H9 (cell line): ENCODE results near the gene ST6GALNAC3. TPM values are rescaled to one million over a fixed set of nuclear protein-coding genes. Genes with fewer than 3 reads are reported as not detected.

Experiments used
- DNase-seq: peaks from one replicate; pipeline ENCODE4 v3.0.0-alpha.2; 2017
- H2AFZ ChIP-seq: one replicate; pipeline ENCODE4 v1.6.1; 2013; ENCODE audit warnings: mild to moderate bottlenecking, low read length, control low read depth, moderate library complexity
- H2AK5ac ChIP-seq: 2 replicates; pipeline ENCODE4 v1.6.1; 2013; ENCODE audit warnings: low read length, control low read depth, mixed read lengths; ENCODE audit not compliant: insufficient read length
- H2BK120ac ChIP-seq: one replicate; pipeline ENCODE4 v1.6.1; 2013; ENCODE audit warnings: low read depth, mild to moderate bottlenecking, low read length, control low read depth, inconsistent platforms; ENCODE audit not compliant: poor library complexity, severe bottlenecking
- H2BK12ac ChIP-seq: 2 replicates; pipeline ENCODE4 v1.6.1; 2013; ENCODE audit warnings: low read length, control low read depth, mixed read lengths, low read depth; ENCODE audit not compliant: insufficient read length
- H2BK15ac ChIP-seq: 2 replicates; pipeline ENCODE4 v1.6.1; 2013; ENCODE audit warnings: low read depth, low read length, control low read depth
- H2BK20ac ChIP-seq: one replicate; pipeline ENCODE4 v1.6.1; 2013; ENCODE audit warnings: low read depth, mild to moderate bottlenecking, low read length, control low read depth, inconsistent platforms; ENCODE audit not compliant: poor library complexity, severe bottlenecking
- H2BK5ac ChIP-seq: 2 replicates; pipeline ENCODE4 v1.6.1; 2013; ENCODE audit warnings: low read length, control low read depth, mixed read lengths; ENCODE audit not compliant: insufficient read length
- H3K14ac ChIP-seq: 2 replicates; pipeline ENCODE4 v1.6.1; 2013; ENCODE audit warnings: low read length, control low read depth; ENCODE audit not compliant: insufficient read depth
- H3K18ac ChIP-seq: 2 replicates; pipeline ENCODE4 v1.6.1; 2013; ENCODE audit warnings: low read depth, mild to moderate bottlenecking, mixed read lengths, low read length, control low read depth; ENCODE audit not compliant: insufficient read length
- H3K23ac ChIP-seq: 2 replicates; pipeline ENCODE4 v1.6.1; 2013; ENCODE audit warnings: low read length, control low read depth, mixed read lengths, low read depth; ENCODE audit not compliant: insufficient read length
- H3K23me2 ChIP-seq: 2 replicates; pipeline ENCODE4 v1.6.1; 2013; ENCODE audit warnings: low read depth, mild to moderate bottlenecking, mixed read lengths, low read length, control low read depth; ENCODE audit not compliant: insufficient read length, poor library complexity, severe bottlenecking
- H3K27ac ChIP-seq: 2 replicates; pipeline ENCODE4 v1.5.1; 2013; ENCODE audit warnings: low read length, control low read depth, mixed read lengths, low read depth; ENCODE audit not compliant: insufficient read length
- H3K27me3 ChIP-seq: 2 replicates; pipeline ENCODE4 v1.6.1; 2013; ENCODE audit warnings: low read length, control low read depth, inconsistent platforms; ENCODE audit not compliant: insufficient read depth
- H3K4ac ChIP-seq: 2 replicates; pipeline ENCODE4 v1.6.1; 2013; ENCODE audit warnings: low read depth, mild to moderate bottlenecking, control low read depth, inconsistent platforms, low read length, moderate library complexity
- H3K4me1 ChIP-seq: 2 replicates; pipeline ENCODE4 v1.6.1; 2013; ENCODE audit warnings: low read length, control low read depth, inconsistent platforms; ENCODE audit not compliant: insufficient read depth
- H3K4me2 ChIP-seq: 2 replicates; pipeline ENCODE4 v1.6.1; 2013; ENCODE audit warnings: low read length, control low read depth, mixed read lengths; ENCODE audit not compliant: insufficient read length, insufficient read depth
- H3K56ac ChIP-seq: 2 replicates; pipeline ENCODE4 v1.6.1; 2013; ENCODE audit warnings: low read depth, mild to moderate bottlenecking, mixed read lengths, low read length, control low read depth; ENCODE audit not compliant: insufficient read length
- H3K79me1 ChIP-seq: 2 replicates; pipeline ENCODE4 v1.6.1; 2013; ENCODE audit warnings: low read depth, mild to moderate bottlenecking, moderate library complexity, low read length, control low read depth, inconsistent platforms; ENCODE audit not compliant: insufficient read depth, poor library complexity, severe bottlenecking
- H3K79me2 ChIP-seq: 2 replicates; pipeline ENCODE4 v1.6.1; 2013; ENCODE audit warnings: low read length, control low read depth, inconsistent platforms; ENCODE audit not compliant: insufficient read depth
- H3K9ac ChIP-seq: 2 replicates; pipeline ENCODE4 v1.6.1; 2013; ENCODE audit warnings: low read length, control low read depth, mixed read lengths; ENCODE audit not compliant: insufficient read length; ENCODE audit errors: extremely low read depth
- H3K9me3 ChIP-seq: one replicate; pipeline ENCODE4 v1.6.1; 2013; ENCODE audit warnings: low read depth, low read length, inconsistent platforms; ENCODE audit not compliant: control insufficient read depth
- H3T11ph ChIP-seq: one replicate; pipeline ENCODE4 v1.6.1; 2013; ENCODE audit warnings: mild to moderate bottlenecking, low read length, control low read depth, inconsistent platforms
- H4K20me1 ChIP-seq: one replicate; pipeline ENCODE4 v1.6.1; 2013; ENCODE audit not compliant: control insufficient read depth, insufficient read length, insufficient read depth
- H4K5ac ChIP-seq: 2 replicates; pipeline ENCODE4 v1.6.1; 2013; ENCODE audit warnings: low read depth, mild to moderate bottlenecking, mixed read lengths, low read length, control low read depth; ENCODE audit not compliant: insufficient read length
- H4K8ac ChIP-seq: replicated peaks from 2 replicates; pipeline ENCODE4 v1.6.1; 2013; ENCODE audit warnings: low read length, control low read depth, mixed read lengths, low read depth; ENCODE audit not compliant: insufficient read length
- H4K91ac ChIP-seq: 2 replicates; pipeline ENCODE4 v1.6.1; 2013; ENCODE audit warnings: low read depth, mild to moderate bottlenecking, moderate library complexity, mixed read lengths, low read length, control low read depth; ENCODE audit not compliant: insufficient read length
- H3K27ac Mint-ChIP-seq, 3 experiments: 2 replicates in 2 of 3; 3 replicates in 1 of 3; pipeline ENCODE4 v1.8.0; 2020 to 2021; ENCODE audit warnings: mixed read lengths in 3 of 3, mild to moderate bottlenecking in 1 of 3, moderate library complexity in 1 of 3
- H3K27me3 Mint-ChIP-seq: 2 replicates; pipeline ENCODE4 v1.8.0; 2021; ENCODE audit warnings: low read depth, mild to moderate bottlenecking, moderate library complexity, mixed read lengths
- H3K36me3 Mint-ChIP-seq, 3 experiments: 2 replicates in 2 of 3; 3 replicates in 1 of 3; pipeline ENCODE4 v1.8.0; 2020 to 2021; ENCODE audit warnings: low read depth in 3 of 3, mixed read lengths in 3 of 3; ENCODE audit not compliant: insufficient read depth in 1 of 3
- H3K4me1 Mint-ChIP-seq, 2 experiments: 2 replicates each; pipeline ENCODE4 v1.8.0; 2020; ENCODE audit warnings: mixed read lengths in 2 of 2
- H3K4me3 Mint-ChIP-seq, 2 experiments: 2 replicates in 1 of 2; 3 replicates in 1 of 2; pipeline ENCODE4 v1.8.0; 2020 to 2021; ENCODE audit warnings: mild to moderate bottlenecking in 2 of 2, mixed read lengths in 2 of 2, moderate library complexity in 1 of 2
- H3K9me3 Mint-ChIP-seq, 2 experiments: 2 replicates in 1 of 2; 3 replicates in 1 of 2; pipeline ENCODE4 v1.8.0; 2020; ENCODE audit warnings: mild to moderate bottlenecking in 2 of 2, mixed read lengths in 2 of 2, moderate library complexity in 1 of 2
- WGBS: extraction: QIAGEN DNeasy Blood & Tissue Kit; methylation state at CpG from one replicate; pipeline ENCODE4 v1.1.7; 2013; ENCODE audit warnings: missing lambda C conversion rate, low lambda C conversion rate, mixed read lengths; ENCODE audit not compliant: insufficient read length; ENCODE audit errors: extremely low coverage; 5-methylcytosine and 5-hydroxymethylcytosine counted together
- total RNA-seq: library from RNA; stranded (reverse); gene quantifications from 2 replicates; pipeline ENCODE4 v1.2.1, GENCODE V29; 2021
- TF ChIP-seq, protein P1 (sequence below): fragments of 200-600 bp; sonication (generic); conservative IDR thresholded peaks from 3 replicates; pipeline ENCODE4 v1.8.0; 2021; ENCODE audit warnings: antibody characterized with exemption, mild to moderate bottlenecking

Gene ST6GALNAC3
- total RNA-seq, 1 experiment from 2014 or later = 11.2 TPM

DNA sequence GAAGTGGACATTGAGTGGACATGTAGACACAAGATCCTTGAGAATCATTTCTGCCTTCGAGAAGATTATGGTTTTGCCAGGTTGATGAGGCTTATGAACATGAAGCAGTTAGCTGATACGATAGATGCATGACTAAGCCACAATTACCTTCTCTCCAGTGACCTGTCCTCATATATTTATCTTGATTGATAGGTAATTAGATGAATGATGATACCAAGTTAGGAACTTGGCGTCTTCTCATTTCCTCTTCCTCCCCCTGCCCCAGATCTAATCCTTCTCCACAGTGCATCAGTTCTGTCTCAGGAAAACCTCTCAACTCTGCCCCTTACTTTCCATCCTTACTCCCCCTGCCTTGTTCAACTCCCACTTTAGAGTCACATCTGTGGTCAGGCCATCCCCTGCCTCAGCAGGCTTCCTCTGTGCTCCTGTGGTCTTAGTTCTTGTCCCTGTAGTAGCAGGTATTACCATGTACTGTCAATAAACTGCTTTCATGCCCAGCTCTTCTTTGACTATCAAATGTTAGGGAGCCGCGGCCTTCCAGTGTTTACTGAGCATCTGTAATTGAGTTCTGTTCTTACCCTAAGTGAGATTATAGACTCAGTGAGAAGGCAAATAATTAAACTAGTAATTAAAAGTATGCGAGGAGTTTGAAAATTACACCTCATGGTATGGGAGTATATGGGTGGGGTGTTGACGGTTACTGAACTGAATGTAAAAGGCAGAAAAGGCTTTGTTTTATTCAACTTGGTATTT lies 5.1 kb downstream of the ST6GALNAC3 start:
- Histone ChIP-seq H3T11ph (no peak overlapping the region), H3K9me3 (no peaks in the 10 kb centered on the region), H3K18ac (no peak overlapping the region), H4K8ac (no peak overlapping the region), H3K23ac (no peak overlapping the region), H2BK120ac (no peak overlapping the region), H3K9ac (no peak overlapping the region), H3K27me3 (no peaks in the 10 kb centered on the region), H2AFZ (no peak overlapping the region), H4K5ac (no peak overlapping the region), H3K79me2 (no peaks in the 10 kb centered on the region; the same call in 1 of the 2 replicates), H3K79me1 (peaks cover 3% of the 10 kb centered on the region), H2AK5ac (no peak overlapping the region), H4K91ac (no peak overlapping the region), H3K4me2 (no peak overlapping the region), H3K4me1 (0 out of 2 replicates have a peak, but pooled peaks cover 3% of the 10 kb centered on the region), H2BK15ac (no peak overlapping the region), H2BK20ac (no peak overlapping the region), H2BK5ac (no peak overlapping the region), H3K27ac (no peak overlapping the region), H3K56ac (no peak overlapping the region), H3K14ac (no peak overlapping the region), H2BK12ac (no peak overlapping the region), H3K4ac (no peak overlapping the region), H3K23me2 (peaks cover 3% of the 10 kb centered on the region), H4K20me1 (no peaks in the 10 kb centered on the region)
- TF ChIP-seq, protein P1, sequence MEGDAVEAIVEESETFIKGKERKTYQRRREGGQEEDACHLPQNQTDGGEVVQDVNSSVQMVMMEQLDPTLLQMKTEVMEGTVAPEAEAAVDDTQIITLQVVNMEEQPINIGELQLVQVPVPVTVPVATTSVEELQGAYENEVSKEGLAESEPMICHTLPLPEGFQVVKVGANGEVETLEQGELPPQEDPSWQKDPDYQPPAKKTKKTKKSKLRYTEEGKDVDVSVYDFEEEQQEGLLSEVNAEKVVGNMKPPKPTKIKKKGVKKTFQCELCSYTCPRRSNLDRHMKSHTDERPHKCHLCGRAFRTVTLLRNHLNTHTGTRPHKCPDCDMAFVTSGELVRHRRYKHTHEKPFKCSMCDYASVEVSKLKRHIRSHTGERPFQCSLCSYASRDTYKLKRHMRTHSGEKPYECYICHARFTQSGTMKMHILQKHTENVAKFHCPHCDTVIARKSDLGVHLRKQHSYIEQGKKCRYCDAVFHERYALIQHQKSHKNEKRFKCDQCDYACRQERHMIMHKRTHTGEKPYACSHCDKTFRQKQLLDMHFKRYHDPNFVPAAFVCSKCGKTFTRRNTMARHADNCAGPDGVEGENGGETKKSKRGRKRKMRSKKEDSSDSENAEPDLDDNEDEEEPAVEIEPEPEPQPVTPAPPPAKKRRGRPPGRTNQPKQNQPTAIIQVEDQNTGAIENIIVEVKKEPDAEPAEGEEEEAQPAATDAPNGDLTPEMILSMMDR = no peak
- H3K27me3 Mint-ChIP-seq = peaks cover 8% of the 10 kb centered on the region
- H3K4me1 Mint-ChIP-seq = peaks cover 34 to 50% of the 10 kb centered on the region in 2 experiments
- H3K27ac Mint-ChIP-seq = peak overlapping the region in 2 of 3 experiments; percentile 34 to 63; a peak in 3 of 7 replicates
- 100% methylated on average over 2 of the region's 7 CpGs for WGBS
- no peaks in the 10 kb centered on the region; a peak in 1 of 5 replicates for H3K9me3 Mint-ChIP-seq
- no peak overlapping the region; a peak in 1 of 5 replicates for H3K4me3 Mint-ChIP-seq
- no peak for DNase-seq
- no peaks in the 10 kb centered on the region; a peak in 1 of 7 replicates for H3K36me3 Mint-ChIP-seq
